ENCODE data around the gene CHST7. TPM values are rescaled to one million over a fixed set of nuclear protein-coding genes. Genes with fewer than 3 reads are reported as not detected.

CHST7 gene
- total RNA-seq, 1 donor from 2014 or later = 5.6 TPM

DNA sequence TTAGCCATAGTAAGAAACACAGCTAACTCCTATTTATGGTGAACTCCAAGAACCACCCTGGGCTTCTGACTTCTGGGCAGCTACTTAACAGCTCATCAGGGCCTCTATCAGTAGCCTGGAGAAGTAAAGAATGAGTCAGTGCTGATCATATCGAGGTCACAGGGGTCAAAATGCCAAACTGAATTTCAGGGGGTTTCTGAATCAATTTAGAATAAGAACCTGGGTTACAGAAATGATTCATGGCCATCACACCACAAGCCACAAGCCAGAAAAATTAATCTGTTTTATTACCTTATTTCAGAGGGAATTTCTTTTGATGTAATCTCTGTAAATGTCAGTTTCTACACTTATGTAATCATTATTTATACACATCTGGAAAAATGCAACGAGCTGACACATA is 64.4 kb downstream of the CHST7 start:
- peaks cover 3% of the 10 kb centered on the region for H3K9me3 Mint-ChIP-seq

DNA sequence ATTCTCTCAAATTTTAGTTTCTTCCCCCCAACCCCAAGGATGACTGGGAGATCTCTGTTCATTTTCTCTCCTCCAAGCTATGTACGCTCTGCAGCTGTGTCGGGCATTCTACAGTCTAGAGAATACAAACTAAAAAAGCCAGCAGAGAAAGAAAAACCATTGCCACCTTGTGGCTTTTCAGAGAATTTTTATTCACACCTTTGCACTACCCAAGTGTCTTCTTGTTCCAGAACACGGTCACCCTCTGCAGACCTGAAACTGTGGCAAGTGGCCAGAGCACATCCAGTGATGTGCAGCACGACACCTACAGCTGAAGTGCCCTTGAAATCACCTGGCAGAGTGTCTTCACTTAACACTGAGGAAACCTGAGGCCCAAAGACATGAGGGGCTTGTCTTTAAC is 68.6 kb downstream of the CHST7 start:
- H3K9me3 Mint-ChIP-seq = peaks cover 2% of the 10 kb centered on the region
- H3K4me2 ChIP-seq = no peak overlapping the region
- H3K9ac ChIP-seq = no peak overlapping the region
- H3K79me2 ChIP-seq (ENCODE audit: low read depth) = no peaks in the 10 kb centered on the region
- no peaks in the 10 kb centered on the region for H4K20me1 ChIP-seq (ENCODE audit: low read depth)
- peak; percentile 12 for DNase-seq (ENCODE audit: low spot score)
- H3K36me3 Mint-ChIP-seq = peaks cover 2% of the 10 kb centered on the region
- H3K27me3 ChIP-seq = no peaks in the 10 kb centered on the region
- no peak overlapping the region for H3K4me3 ChIP-seq
- TF ChIP-seq, protein P1, sequence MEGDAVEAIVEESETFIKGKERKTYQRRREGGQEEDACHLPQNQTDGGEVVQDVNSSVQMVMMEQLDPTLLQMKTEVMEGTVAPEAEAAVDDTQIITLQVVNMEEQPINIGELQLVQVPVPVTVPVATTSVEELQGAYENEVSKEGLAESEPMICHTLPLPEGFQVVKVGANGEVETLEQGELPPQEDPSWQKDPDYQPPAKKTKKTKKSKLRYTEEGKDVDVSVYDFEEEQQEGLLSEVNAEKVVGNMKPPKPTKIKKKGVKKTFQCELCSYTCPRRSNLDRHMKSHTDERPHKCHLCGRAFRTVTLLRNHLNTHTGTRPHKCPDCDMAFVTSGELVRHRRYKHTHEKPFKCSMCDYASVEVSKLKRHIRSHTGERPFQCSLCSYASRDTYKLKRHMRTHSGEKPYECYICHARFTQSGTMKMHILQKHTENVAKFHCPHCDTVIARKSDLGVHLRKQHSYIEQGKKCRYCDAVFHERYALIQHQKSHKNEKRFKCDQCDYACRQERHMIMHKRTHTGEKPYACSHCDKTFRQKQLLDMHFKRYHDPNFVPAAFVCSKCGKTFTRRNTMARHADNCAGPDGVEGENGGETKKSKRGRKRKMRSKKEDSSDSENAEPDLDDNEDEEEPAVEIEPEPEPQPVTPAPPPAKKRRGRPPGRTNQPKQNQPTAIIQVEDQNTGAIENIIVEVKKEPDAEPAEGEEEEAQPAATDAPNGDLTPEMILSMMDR (IDR thresholded peaks at IDR 0.05) = peak; percentile 30
- TF ChIP-seq EZH2 (IDR thresholded peaks at IDR 0.05) (no peak), EZH2phosphoT487 (IDR thresholded peaks at IDR 0.05) (no peak)
- H3K27ac Mint-ChIP-seq = no peak overlapping the region
- no peaks in the 10 kb centered on the region for H3F3A ChIP-seq (ENCODE audit: low read depth)
- H3K4me1 Mint-ChIP-seq = no peaks in the 10 kb centered on the region
- H3K4me3 Mint-ChIP-seq = no peak overlapping the region
- H3K4me1 ChIP-seq = peaks cover 4% of the 10 kb centered on the region
- H3K36me3 ChIP-seq = no peaks in the 10 kb centered on the region
- peaks cover 2% of the 10 kb centered on the region for H3K27me3 Mint-ChIP-seq (ENCODE audit: insufficient read depth, low read depth)
- H3K27ac ChIP-seq = no peak overlapping the region
- no peak overlapping the region for H2AFZ ChIP-seq (replicated peaks)
- H3K9me3 ChIP-seq (ENCODE audit: low read depth) = no peaks in the 10 kb centered on the region

More for the DNA sequence above, 64.4 kb downstream of the CHST7 start:
- no peak for DNase-seq (ENCODE audit: low spot score)
- H3K36me3 ChIP-seq = no peaks in the 10 kb centered on the region
- no peaks in the 10 kb centered on the region for H3K27me3 ChIP-seq
- TF ChIP-seq, protein P1 (IDR thresholded peaks at IDR 0.05) = no peak
- no peak for TF ChIP-seq EZH2 (IDR thresholded peaks at IDR 0.05)
- TF ChIP-seq EZH2phosphoT487 (IDR thresholded peaks at IDR 0.05) = no peak
- no peak overlapping the region for H3K4me3 ChIP-seq
- no peaks in the 10 kb centered on the region for H3F3A ChIP-seq (ENCODE audit: low read depth)
- no peaks in the 10 kb centered on the region for H3K9me3 ChIP-seq (ENCODE audit: low read depth)
- no peaks in the 10 kb centered on the region for H3K4me1 Mint-ChIP-seq
- H3K4me1 ChIP-seq = no peaks in the 10 kb centered on the region
- H3K27me3 Mint-ChIP-seq (ENCODE audit: insufficient read depth, low read depth) = peaks cover 2% of the 10 kb centered on the region
- no peak overlapping the region for H3K4me2 ChIP-seq
- peaks cover 2% of the 10 kb centered on the region for H3K36me3 Mint-ChIP-seq
- no peak overlapping the region for H3K27ac Mint-ChIP-seq
- H3K27ac ChIP-seq = no peak overlapping the region
- H3K79me2 ChIP-seq (ENCODE audit: low read depth) = no peaks in the 10 kb centered on the region
- H4K20me1 ChIP-seq (ENCODE audit: low read depth) = no peaks in the 10 kb centered on the region
- H3K9ac ChIP-seq = no peak overlapping the region
- H2AFZ ChIP-seq (replicated peaks) = no peak overlapping the region
- H3K4me3 Mint-ChIP-seq = no peak overlapping the region

- TF ChIP-seq, protein P1 (IDR thresholded peaks at IDR 0.05) = no peak
- TF ChIP-seq EZH2phosphoT487 (IDR thresholded peaks at IDR 0.05) (no peak), EZH2 (IDR thresholded peaks at IDR 0.05) (no peak)
- H3K9me3 ChIP-seq (ENCODE audit: low read depth) = no peaks in the 10 kb centered on the region
- peaks cover 7% of the 10 kb centered on the region for H3F3A ChIP-seq (ENCODE audit: low read depth)
- H3K27ac ChIP-seq = no peak overlapping the region
- no peaks in the 10 kb centered on the region for H3K27me3 ChIP-seq
- no peaks in the 10 kb centered on the region for H3K36me3 ChIP-seq
- Mint-ChIP-seq H3K4me1 (peaks cover 15% of the 10 kb centered on the region), H3K36me3 (peaks cover 6% of the 10 kb centered on the region), H3K27ac (no peak overlapping the region), H3K27me3 (ENCODE audit: insufficient read depth, low read depth) (peaks cover 2% of the 10 kb centered on the region), H3K4me3 (no peak overlapping the region), H3K9me3 (peaks cover 2% of the 10 kb centered on the region)
- H4K20me1 ChIP-seq (ENCODE audit: low read depth) = no peaks in the 10 kb centered on the region
- H3K4me1 ChIP-seq = peaks cover 19% of the 10 kb centered on the region
- DNase-seq (ENCODE audit: low spot score) = no peak
- no peak overlapping the region for H3K4me2 ChIP-seq
- no peak overlapping the region for H3K9ac ChIP-seq
- H3K4me3 ChIP-seq = no peak overlapping the region
- no peaks in the 10 kb centered on the region for H3K79me2 ChIP-seq (ENCODE audit: low read depth)
- no peak overlapping the region for H2AFZ ChIP-seq (replicated peaks)
Observed at GRCh38 chrX:46643636-46644035, 70.1 kb downstream of the CHST7 start.
